22Rv1 (cell line): ENCODE measurements around the gene PPM1L.

Experiments
- H3K27ac ChIP-seq: fragments of 450-650 bp; 2 replicates; pipeline ENCODE4 v1.5.1; 2017
- CTCF ChIP-seq: fragments of 450-650 bp; IDR thresholded peaks from 2 replicates; pipeline ENCODE4 v1.5.1; 2017; ENCODE audit warnings: mild to moderate bottlenecking
- ZFX ChIP-seq: fragments of 450-650 bp; IDR thresholded peaks from 2 replicates; pipeline ENCODE4 v1.6.1; 2017; ENCODE audit warnings: antibody characterized with exemption, borderline replicate concordance

The PPM1L gene

GRCh38 chr3:160935413-160936095 lies 179.5 kb downstream of the PPM1L start:
- no peak overlapping the region for H3K27ac ChIP-seq
- TF ChIP-seq CTCF (no peak), ZFX (no peak)

- peak; percentile 82 for TF ChIP-seq CTCF
- TF ChIP-seq ZFX: no peak
Observed at GRCh38 chr3:160941885-160942494, 186.0 kb downstream of the PPM1L start.

GRCh38 chr3:160943996-160944395 lies 188.0 kb downstream of the PPM1L start:
- no peak for TF ChIP-seq ZFX
- TF ChIP-seq CTCF: no peak
- H3K27ac ChIP-seq: no peak overlapping the region

More at GRCh38 chr3:160941885-160942494, 186.0 kb downstream of the PPM1L start:
- H3K27ac ChIP-seq: no peak overlapping the region

- TF ChIP-seq CTCF (no peak), ZFX (no peak)
- no peak overlapping the region for H3K27ac ChIP-seq
Observed at GRCh38 chr3:160945336-160945735, 189.3 kb downstream of the PPM1L start.

GRCh38 chr3:160948273-160948672 lies 192.2 kb downstream of the PPM1L start:
- no peak for TF ChIP-seq CTCF
- no peak for TF ChIP-seq ZFX
- no peak overlapping the region for H3K27ac ChIP-seq

GRCh38 chr3:160949460-160949859 lies 193.4 kb downstream of the PPM1L start:
- no peak overlapping the region for H3K27ac ChIP-seq
- TF ChIP-seq CTCF (no peak), ZFX (no peak)

GRCh38 chr3:160950542-160950941 lies 194.5 kb downstream of the PPM1L start:
- no peak for TF ChIP-seq ZFX
- TF ChIP-seq CTCF: no peak
- H3K27ac ChIP-seq: no peak overlapping the region
